Measurements from ENCODE around the gene PIP5K1B.

Gene PIP5K1B

DNA sequence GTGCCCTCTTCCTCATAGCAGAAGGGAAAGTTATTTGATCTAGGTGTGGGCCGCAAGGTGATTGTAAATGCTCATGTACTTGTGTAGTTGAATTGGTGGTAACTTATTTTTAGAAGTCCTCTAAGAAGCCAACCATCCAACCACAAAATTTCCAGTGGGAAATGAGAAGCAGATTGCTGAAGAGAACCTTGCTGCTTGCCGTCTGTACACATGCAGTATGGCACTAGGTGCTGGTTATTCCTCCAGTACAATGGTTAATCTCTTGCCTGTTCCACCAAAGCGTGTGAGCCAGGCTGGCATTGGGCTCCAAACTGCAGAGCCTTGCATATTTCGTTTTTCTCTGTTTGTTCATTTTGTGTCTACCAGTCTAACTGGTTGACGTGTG is 28.0 kb downstream of the PIP5K1B start:
- no peak for TF ChIP-seq ZFP30 (CRISPR knock-in tag; IDR thresholded peaks at IDR 0.05)
- TF ChIP-seq ZFP3 (CRISPR knock-in tag; IDR thresholded peaks at IDR 0.05): no peak
- no peak for TF ChIP-seq TOX (CRISPR knock-in tag; IDR thresholded peaks at IDR 0.05; ENCODE audit: borderline replicate concordance)
- no peak for TF ChIP-seq BACH2 (CRISPR knock-in tag; IDR thresholded peaks at IDR 0.05; ENCODE audit: borderline replicate concordance)
- no peak for TF ChIP-seq ARNTL (CRISPR knock-in tag; IDR thresholded peaks at IDR 0.05; ENCODE audit: borderline replicate concordance, low read depth)
- no peak for TF ChIP-seq SNAI2 (CRISPR knock-in tag; IDR thresholded peaks at IDR 0.05)
- no peak for TF ChIP-seq CSDC2 (CRISPR knock-in tag; IDR thresholded peaks at IDR 0.05)
- TF ChIP-seq OSR1 (CRISPR knock-in tag; IDR thresholded peaks at IDR 0.05): no peak
- TF ChIP-seq ISL1 (CRISPR knock-in tag; IDR thresholded peaks at IDR 0.05): no peak
- no peak for TF ChIP-seq ZC3H10 (CRISPR knock-in tag; IDR thresholded peaks at IDR 0.05)
- TF ChIP-seq, protein P1, sequence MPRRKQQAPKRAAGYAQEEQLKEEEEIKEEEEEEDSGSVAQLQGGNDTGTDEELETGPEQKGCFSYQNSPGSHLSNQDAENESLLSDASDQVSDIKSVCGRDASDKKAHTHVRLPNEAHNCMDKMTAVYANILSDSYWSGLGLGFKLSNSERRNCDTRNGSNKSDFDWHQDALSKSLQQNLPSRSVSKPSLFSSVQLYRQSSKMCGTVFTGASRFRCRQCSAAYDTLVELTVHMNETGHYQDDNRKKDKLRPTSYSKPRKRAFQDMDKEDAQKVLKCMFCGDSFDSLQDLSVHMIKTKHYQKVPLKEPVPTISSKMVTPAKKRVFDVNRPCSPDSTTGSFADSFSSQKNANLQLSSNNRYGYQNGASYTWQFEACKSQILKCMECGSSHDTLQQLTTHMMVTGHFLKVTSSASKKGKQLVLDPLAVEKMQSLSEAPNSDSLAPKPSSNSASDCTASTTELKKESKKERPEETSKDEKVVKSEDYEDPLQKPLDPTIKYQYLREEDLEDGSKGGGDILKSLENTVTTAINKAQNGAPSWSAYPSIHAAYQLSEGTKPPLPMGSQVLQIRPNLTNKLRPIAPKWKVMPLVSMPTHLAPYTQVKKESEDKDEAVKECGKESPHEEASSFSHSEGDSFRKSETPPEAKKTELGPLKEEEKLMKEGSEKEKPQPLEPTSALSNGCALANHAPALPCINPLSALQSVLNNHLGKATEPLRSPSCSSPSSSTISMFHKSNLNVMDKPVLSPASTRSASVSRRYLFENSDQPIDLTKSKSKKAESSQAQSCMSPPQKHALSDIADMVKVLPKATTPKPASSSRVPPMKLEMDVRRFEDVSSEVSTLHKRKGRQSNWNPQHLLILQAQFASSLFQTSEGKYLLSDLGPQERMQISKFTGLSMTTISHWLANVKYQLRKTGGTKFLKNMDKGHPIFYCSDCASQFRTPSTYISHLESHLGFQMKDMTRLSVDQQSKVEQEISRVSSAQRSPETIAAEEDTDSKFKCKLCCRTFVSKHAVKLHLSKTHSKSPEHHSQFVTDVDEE (CRISPR knock-in tag; IDR thresholded peaks at IDR 0.05): no peak
- ATAC-seq: no peak

DNA sequence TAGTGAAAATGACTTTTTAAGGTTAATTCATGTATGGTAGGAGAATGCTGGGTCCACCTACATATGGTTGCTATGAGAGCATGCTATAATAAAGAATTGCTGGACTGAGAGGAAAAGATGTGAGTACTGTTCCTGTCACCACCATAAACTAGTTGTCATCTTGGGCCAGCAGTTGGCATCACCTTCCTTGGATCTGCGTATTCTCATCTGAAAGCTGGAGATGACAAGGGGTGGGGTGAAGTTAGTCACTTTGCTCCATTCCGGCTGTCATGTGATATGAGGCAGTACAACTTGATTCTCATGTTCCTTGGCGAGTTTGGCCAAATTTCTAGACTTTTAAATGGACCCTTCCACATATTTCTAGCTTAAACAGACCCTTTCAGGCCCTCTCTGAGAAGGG is 33.3 kb downstream of the PIP5K1B start:
- no peak for ATAC-seq
- TF ChIP-seq TOX (CRISPR knock-in tag; IDR thresholded peaks at IDR 0.05; ENCODE audit: borderline replicate concordance): no peak
- TF ChIP-seq, protein P2, sequence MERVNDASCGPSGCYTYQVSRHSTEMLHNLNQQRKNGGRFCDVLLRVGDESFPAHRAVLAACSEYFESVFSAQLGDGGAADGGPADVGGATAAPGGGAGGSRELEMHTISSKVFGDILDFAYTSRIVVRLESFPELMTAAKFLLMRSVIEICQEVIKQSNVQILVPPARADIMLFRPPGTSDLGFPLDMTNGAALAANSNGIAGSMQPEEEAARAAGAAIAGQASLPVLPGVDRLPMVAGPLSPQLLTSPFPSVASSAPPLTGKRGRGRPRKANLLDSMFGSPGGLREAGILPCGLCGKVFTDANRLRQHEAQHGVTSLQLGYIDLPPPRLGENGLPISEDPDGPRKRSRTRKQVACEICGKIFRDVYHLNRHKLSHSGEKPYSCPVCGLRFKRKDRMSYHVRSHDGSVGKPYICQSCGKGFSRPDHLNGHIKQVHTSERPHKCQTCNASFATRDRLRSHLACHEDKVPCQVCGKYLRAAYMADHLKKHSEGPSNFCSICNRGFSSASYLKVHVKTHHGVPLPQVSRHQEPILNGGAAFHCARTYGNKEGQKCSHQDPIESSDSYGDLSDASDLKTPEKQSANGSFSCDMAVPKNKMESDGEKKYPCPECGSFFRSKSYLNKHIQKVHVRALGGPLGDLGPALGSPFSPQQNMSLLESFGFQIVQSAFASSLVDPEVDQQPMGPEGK (CRISPR knock-in tag; IDR thresholded peaks at IDR 0.05; ENCODE audit: borderline replicate concordance): no peak
- TF ChIP-seq ZC3H10 (CRISPR knock-in tag; IDR thresholded peaks at IDR 0.05): no peak
- TF ChIP-seq ISL1 (CRISPR knock-in tag; IDR thresholded peaks at IDR 0.05): no peak
- no peak for TF ChIP-seq ZNF70 (CRISPR knock-in tag; IDR thresholded peaks at IDR 0.05)
- TF ChIP-seq CSDC2 (CRISPR knock-in tag; IDR thresholded peaks at IDR 0.05): no peak
- no peak for TF ChIP-seq OSR1 (CRISPR knock-in tag; IDR thresholded peaks at IDR 0.05)
- TF ChIP-seq ZNF8 (CRISPR knock-in tag; IDR thresholded peaks at IDR 0.05): no peak
- TF ChIP-seq PPARA (CRISPR knock-in tag; IDR thresholded peaks at IDR 0.05; ENCODE audit: borderline replicate concordance): no peak
- no peak for TF ChIP-seq TCF4 (CRISPR knock-in tag; IDR thresholded peaks at IDR 0.05; ENCODE audit: borderline replicate concordance)
- no peak for TF ChIP-seq ZNF565 (CRISPR knock-in tag; conservative IDR thresholded peaks at IDR 0.05; ENCODE audit: low read depth)
- no peak for TF ChIP-seq ESRRG (CRISPR knock-in tag; IDR thresholded peaks at IDR 0.05)
- TF ChIP-seq GLIS3 (CRISPR knock-in tag; IDR thresholded peaks at IDR 0.05): no peak
- TF ChIP-seq, protein P3, sequence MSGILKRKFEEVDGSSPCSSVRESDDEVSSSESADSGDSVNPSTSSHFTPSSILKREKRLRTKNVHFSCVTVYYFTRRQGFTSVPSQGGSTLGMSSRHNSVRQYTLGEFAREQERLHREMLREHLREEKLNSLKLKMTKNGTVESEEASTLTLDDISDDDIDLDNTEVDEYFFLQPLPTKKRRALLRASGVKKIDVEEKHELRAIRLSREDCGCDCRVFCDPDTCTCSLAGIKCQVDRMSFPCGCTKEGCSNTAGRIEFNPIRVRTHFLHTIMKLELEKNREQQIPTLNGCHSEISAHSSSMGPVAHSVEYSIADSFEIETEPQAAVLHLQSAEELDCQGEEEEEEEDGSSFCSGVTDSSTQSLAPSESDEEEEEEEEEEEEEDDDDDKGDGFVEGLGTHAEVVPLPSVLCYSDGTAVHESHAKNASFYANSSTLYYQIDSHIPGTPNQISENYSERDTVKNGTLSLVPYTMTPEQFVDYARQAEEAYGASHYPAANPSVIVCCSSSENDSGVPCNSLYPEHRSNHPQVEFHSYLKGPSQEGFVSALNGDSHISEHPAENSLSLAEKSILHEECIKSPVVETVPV (CRISPR knock-in tag; IDR thresholded peaks at IDR 0.05): no peak
- TF ChIP-seq, protein P1 (CRISPR knock-in tag; IDR thresholded peaks at IDR 0.05): no peak
- no peak for TF ChIP-seq BACH2 (CRISPR knock-in tag; IDR thresholded peaks at IDR 0.05; ENCODE audit: borderline replicate concordance)
- no peak for TF ChIP-seq ZFP30 (CRISPR knock-in tag; IDR thresholded peaks at IDR 0.05)
- no peak for TF ChIP-seq SNAI2 (CRISPR knock-in tag; IDR thresholded peaks at IDR 0.05)
- TF ChIP-seq ZFP3 (CRISPR knock-in tag; IDR thresholded peaks at IDR 0.05): no peak

DNA sequence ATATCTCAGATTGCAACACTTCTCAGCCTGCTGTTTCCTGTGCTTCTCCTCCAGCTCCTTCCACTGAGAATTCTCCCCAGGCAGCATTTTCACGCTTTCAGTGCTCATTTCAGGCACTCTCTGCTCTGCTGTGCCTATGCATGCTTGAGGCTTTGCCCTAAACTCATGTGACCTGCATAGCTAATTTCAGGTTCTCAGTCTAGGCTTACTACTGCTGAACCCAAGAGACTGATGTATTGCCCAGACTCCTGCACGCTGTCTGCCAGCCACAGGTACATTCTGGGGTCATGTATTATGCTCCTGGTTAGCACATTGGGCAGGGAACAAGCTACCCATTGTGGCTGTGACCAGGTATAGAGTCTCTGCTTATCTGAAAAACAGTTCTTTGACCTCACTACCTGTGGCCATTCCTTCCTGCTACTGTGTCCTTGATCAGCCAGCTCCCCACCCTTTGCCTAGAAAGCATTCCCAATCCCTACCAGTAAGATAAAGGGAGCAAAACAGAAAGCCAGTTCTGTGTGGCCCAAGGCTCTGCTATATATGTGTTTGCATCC is 34.7 kb downstream of the PIP5K1B start:
- ATAC-seq: no peak
- TF ChIP-seq GLIS3 (CRISPR knock-in tag; IDR thresholded peaks at IDR 0.05): no peak
- TF ChIP-seq SNAI2 (CRISPR knock-in tag; IDR thresholded peaks at IDR 0.05): no peak
- no peak for TF ChIP-seq TOX (CRISPR knock-in tag; IDR thresholded peaks at IDR 0.05; ENCODE audit: borderline replicate concordance)
- TF ChIP-seq ZC3H10 (CRISPR knock-in tag; IDR thresholded peaks at IDR 0.05): no peak
- no peak for TF ChIP-seq ZNF565 (CRISPR knock-in tag; conservative IDR thresholded peaks at IDR 0.05; ENCODE audit: low read depth)
- no peak for TF ChIP-seq ISL1 (CRISPR knock-in tag; IDR thresholded peaks at IDR 0.05)
- no peak for TF ChIP-seq PPARA (CRISPR knock-in tag; IDR thresholded peaks at IDR 0.05; ENCODE audit: borderline replicate concordance)
- TF ChIP-seq RARB (CRISPR knock-in tag; IDR thresholded peaks at IDR 0.05): no peak
- TF ChIP-seq ZNF8 (CRISPR knock-in tag; IDR thresholded peaks at IDR 0.05): no peak
- no peak for TF ChIP-seq CSDC2 (CRISPR knock-in tag; IDR thresholded peaks at IDR 0.05)
- no peak for TF ChIP-seq ZNF70 (CRISPR knock-in tag; IDR thresholded peaks at IDR 0.05)
- TF ChIP-seq, protein P1 (CRISPR knock-in tag; IDR thresholded peaks at IDR 0.05): no peak
- TF ChIP-seq, protein P4, sequence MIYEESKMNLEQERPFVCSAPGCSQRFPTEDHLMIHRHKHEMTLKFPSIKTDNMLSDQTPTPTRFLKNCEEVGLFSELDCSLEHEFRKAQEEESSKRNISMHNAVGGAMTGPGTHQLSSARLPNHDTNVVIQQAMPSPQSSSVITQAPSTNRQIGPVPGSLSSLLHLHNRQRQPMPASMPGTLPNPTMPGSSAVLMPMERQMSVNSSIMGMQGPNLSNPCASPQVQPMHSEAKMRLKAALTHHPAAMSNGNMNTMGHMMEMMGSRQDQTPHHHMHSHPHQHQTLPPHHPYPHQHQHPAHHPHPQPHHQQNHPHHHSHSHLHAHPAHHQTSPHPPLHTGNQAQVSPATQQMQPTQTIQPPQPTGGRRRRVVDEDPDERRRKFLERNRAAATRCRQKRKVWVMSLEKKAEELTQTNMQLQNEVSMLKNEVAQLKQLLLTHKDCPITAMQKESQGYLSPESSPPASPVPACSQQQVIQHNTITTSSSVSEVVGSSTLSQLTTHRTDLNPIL (CRISPR knock-in tag; IDR thresholded peaks at IDR 0.05; ENCODE audit: low read depth): no peak
- no peak for TF ChIP-seq ESRRG (CRISPR knock-in tag; IDR thresholded peaks at IDR 0.05)

Measured in SK-N-SH treated with all-trans-retinoic acid at 6 μM for 48 hours (cell line).